SW 1271 (cell line): ENCODE data around the gene RNF166.

Source experiments
- DNase-seq, 2 experiments: peaks; one replicate each; lab custom pipeline; 2025; lab: John Stamatoyannopoulos, UW

RNF166 gene

DNA sequence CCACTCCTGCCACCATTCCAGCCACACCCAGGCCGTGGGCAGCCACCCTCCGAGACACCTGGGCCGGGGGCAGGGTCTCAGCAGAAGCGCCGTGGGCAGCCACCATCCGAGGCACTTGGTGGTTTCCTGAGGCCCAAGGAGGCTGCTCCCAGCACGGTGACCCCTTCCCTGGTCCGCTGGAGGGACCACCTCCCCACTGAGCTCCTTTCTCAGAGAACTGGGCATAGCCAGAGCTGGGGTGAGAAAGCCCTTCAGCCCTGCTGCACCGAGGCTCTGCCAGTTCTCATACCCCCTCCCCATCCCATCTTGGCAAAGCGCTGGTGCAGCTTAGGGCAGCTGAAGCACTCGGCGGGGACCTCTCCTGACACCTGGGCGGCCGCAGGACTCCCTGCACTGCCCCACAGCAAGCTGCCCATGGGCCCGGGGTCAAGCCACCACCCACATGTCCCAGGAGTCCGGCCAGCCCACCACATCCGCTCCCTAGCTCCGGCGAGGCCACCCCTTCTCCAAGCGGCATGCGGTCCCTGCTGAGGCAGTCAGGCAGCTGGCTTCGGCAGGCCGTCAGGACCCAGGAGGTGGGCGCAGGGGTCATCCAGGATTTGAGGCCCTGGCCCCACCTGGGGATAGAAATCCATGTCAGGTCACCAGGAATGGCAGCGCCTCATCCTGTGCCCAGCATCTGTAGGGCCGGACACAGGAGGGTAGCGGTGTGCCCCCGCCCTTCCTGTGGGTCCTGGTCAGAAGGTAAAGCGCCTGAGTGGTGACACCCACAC, 54.0 kb downstream of the RNF166 start:
- DNase-seq: no peak

DNA sequence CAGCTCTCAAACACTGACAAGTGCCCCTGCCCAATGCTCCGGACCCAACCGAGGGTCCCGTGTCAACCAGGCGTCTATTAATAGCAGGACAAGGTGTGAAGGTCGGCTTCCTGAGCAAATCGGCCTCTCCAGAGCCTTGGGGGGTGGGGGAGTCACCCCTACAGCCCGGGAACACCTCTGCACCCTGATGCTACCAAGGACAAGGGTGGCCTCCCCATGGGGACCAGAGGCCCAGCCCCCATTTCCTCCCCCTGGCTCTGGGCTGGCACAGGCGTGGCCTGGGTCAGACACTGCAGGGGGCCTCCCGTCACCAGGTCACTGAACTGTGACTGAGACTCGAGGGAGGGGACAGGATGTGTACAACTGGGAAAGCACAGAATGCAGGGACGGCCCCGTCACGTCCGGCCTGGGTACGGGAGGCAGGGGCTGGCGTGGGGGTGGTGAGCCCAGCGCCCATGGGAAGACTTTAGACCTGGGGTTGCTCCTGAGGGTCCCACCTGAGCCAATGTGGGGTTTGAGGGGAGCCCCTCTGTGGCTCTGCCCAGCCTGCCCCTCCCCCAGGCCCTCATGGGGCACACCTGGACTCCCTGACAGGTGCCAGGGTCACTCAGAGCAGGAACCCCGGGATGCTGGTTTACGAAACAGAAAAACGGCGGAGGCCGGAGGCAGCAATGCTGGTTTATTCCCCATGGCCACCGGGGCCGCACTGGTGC, 54.8 kb downstream of the RNF166 start:
- DNase-seq: peak in 1 of 2 experiments; percentile 15

DNA sequence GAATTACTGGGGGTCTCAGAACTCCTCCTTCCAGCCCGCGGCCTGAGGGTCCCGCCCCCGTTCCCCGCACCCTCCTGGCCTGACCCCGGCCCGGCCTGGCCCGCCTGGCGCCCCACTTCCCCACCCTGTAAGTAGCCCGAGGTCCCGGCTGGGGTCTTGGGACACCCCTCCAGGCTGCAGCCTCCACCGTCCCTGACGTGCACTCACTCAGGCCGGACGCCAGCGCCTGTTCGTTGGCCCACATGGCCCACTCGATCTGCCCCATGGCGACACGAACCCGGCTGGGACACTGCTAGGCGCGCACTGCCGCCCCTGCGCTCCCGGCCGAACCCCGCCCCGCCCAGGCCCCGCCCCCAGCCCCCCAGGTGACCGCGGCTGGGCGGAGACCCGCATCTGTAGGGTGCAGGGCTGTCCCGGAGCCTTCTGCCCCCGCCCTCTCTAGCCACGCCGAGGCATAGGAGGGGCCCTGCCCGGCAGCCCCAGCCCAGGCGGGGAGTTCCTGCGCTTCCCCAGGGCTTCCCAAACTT, 55.4 kb downstream of the RNF166 start, which contains the start of gene CYBA:
TSS of gene CYBA (minus strand) at position 305 of the 527 bp plus-strand sequence. CDS start at position 265, 40 bp downstream.
- peak in 1 of 2 experiments; percentile 48 for DNase-seq

DNA sequence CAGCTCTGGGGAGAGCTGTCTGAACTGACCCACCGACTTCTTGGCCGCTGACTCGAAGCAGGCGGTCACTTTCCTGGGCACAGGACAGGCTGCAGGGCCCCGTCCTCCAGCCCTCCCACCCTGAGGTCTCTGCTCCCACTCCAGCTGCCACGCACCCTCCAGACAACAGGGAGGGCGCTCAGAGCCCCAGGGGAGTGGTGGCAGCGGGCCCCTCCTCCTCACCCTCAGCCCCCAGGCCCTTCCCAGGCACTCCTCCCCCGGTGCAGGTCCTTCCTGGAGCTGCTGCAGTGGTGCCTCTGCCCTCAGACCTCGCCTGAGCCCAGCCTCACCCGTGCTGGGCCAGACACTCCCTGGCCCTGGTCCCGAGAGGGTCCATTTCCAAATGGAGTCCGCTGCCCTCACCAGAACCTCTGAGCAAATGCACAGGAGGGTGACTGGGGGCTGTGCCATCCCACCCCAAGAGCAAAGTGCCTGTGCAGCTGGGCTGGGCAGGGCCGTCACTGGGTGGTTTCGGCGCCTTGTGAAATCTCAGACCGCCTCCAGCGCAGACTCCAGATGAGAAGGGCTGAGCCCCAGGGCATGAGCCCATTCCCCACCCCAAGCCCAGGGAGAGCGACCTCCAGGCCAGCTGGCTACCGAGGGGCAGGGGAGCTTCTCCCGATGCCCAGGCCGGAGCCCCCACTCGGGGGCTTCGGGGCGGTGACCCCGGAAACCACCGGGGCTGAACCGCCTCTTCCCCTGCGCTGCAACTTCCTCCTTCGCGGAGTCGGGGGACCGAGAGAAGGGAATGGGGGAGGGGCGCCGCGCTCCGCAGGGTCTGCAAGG, 56.1 kb downstream of the RNF166 start:
- no peak for DNase-seq

DNA sequence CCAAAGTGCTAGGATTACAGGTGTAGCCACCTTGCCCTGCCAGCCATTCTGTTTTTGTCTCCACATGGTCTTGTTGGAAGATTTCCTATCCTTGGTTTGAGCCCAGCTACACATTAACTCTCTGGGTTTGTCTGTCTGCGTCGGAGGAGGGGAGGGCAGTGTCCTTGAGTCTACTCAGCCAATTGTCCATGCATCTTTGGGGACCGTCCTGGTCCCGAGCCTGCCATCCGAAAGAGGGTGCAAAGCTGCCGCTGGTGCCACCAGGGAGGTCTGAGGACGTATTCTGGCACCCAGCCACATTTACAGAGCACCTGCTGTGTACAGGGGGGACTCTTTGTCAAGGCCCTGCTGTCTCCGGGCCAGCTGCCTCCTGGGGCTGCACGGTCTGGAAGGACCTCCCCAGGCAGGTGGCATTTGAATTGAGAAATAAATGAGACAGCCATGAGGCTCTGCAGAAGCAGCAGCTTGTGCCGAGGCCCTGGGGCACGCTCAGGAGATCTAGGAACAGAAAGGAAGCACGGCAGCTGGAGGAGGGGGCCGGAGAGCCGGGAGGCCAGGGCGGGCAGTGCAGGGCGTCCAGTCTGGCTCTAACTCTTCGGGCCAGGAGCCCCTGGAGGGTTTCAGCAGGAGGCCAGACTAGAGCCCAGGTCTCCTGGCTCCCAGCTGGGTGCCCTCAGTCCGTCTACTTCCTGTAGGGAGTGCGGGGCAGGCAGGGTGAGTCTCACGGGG, 56.8 kb downstream of the RNF166 start:
- DNase-seq: no peak

DNA sequence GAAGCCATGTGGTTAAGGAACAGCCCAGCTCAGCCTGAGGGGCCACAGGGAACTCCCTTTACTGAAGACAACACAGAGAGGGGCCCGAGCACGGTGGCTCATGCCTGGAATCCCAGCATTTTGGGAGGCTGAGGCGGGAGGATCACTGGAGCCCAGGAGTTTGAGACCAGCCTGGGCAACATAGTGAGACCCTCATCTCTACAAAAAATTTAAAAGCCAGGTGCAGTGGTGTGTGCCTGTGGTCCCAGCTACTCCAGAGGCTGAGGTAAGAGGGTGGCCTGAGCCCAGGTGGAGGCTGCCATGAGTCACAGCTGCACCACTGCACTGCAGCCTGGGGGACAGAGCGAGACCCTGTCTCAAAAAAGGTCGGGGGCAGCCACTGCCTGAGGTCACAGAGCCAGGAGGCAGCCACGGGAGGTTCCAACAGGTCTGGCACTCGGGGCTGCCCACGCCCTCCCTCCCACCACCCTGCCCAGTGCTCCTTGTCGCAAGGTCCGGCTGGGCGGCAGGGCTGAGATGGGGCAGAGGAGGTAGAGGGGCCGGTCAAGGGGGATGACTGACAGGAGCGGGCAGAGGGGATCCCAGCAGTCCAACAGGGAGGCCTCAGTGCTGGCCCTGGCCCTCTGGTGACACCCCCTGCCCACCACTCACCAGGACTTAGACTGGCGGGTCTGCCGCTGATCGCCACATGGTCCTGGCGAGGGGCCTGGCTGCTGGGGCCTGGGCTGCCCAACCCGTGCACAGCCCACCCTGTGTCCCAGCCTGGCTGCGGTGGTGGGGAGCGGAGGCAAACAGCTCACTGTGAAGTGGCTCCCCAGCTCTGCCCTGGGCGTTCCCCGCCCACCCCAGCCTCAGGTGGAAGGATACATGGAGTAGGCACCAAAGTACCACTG, 58.8 kb downstream of the RNF166 start:
- DNase-seq: no peak
